HG03108 (cell line): Measurements from ENCODE around the gene VSTM2L.

Source experiments
- ATAC-seq: cut with Tn5 transposase; IDR thresholded peaks from one replicate; pipeline ENCODE4 v1.9.1; 2021; ENCODE audit warnings: moderate library complexity; ENCODE audit not compliant: unreplicated experiment

Gene VSTM2L

DNA sequence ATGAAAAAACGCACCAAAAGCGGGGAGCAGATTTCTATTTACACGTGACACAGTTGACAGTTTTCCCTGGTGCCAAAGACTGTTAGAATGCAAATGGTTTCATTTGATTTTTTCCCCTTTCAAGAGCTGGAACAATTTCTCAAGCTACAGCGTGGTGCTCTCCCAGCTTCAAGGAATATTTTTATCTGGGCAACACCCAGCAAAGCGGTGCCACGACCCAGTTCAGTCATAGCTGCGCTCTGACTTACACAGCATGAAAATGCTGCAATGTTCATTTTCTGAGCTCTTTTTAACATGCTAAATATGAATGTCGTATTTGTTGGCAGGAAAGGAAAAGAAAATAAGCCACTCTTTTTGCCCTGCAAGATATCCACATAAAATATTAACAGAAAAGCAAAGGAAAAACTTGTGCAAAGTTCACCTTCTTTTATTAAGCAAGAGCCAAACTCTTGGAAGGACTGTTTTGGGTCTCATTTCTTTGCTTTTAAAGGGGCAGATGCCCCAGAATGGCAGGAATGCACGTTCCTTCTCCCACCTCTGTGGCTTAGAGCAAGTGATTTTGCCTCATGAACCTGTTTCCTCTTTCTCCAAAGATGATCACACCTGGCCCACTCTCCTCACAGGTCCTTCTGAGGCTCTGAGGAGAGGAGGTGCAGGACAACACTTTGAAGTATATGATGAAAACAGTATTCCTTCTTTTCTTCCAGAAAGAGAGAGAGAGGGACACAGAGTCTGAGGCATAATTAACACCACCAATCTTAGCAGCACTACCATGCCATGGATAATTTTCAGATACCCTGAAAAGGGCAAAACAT, 83.3 kb downstream of the VSTM2L start:
- no peak for ATAC-seq

DNA sequence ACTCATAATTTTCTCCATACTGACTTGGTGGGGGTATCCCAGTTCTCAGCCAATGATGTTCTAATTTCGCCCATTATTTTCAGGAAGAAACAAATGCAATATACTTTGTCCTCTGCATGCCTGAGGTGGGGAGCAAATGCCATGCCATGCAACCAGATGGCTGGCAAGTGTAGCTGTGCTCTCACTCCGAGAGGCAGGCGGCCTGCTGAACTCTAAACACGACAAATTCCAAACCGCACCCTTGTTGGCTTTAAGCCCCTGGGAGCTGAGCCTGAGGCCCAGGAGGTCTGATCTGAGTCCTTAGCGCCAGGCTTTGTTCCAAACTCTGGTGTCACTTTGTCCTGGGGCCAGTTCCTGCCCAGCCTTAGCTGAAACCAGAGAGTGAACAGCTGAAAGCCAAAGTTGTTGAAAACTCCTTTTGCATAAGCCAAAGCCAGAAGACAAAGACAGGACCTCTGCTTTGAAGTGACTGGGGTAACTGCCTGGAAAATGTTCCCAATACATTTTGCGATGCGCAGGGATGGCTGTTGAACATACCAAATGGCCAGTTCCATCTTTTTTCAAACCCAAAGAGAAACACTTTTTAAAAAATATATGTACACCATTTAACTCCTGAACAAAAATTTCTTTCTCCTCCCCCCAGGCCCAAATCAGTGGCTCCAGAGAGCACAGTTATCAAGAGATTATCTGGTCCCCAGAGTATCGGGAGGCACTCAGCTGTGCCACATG, 84.1 kb downstream of the VSTM2L start:
- ATAC-seq: no peak

GRCh38 chr20:37987602-37988290, 84.8 kb downstream of the VSTM2L start:
- ATAC-seq: no peak

GRCh38 chr20:37988306-37988954, 85.5 kb downstream of the VSTM2L start:
- no peak for ATAC-seq

DNA sequence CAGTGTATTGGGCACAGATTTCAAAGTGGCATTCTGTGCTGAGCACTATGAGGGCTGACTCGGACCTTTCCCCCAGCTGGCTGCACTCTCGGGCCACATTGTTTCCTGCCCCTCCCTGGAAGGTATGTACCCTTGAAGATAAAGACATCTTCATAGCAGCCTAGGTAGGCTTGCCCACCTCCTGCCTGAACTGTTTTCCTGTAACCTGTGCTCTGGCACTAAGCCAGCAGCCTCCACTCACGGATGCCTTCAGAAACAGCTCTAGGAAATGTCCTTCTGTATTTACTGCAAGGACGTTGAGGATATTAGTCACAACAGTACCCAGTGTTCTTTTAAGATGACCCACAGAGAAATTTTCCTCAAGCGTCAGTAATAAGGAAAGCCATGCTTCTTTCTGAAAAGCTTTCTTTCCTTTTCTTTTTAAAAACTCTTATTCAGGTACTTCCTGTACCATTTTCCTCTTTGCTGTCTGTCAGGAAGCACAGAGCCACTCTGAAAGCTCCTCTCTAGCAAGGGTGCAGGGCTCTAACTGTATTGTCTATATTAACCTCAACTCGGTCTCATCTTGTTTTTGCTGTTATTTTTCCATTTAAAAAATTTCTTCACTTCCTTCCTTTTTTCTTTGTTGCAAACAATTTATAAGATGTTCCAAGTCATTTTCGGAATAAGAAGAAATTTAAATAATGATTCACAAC, 86.8 kb downstream of the VSTM2L start:
- ATAC-seq: no peak

DNA sequence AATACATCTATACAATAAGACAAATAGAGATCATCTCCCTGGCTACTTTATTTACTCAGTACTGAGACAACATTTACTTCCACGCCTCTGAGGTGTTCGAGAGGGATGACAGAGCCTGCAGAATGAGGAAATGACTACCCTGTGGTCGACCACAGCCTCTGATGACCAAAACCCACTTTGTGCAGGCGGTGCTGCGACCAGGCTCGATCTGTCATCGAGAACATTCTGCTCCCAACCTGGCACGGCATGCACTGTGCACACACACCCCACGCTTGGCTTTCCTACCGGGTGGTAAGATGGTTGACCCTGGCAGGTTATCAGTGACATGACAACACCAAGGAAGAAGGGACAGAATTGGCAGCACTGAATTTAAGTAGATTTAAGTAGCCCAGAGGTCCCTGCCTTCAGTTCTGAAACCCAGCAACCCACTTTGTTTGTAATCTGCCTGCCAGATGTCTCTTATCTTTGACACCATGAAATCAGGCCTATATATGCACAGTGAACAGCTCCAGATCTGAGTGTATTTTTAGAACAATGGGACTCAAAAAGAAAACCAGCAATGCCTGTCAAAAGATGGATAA, 87.7 kb downstream of the VSTM2L start:
- peak; percentile 89 for ATAC-seq

- ATAC-seq: no peak
Observed at GRCh38 chr20:37991157-37991866, 88.4 kb downstream of the VSTM2L start.

- no peak for ATAC-seq
Observed at GRCh38 chr20:37991908-37992307, 89.0 kb downstream of the VSTM2L start.

DNA sequence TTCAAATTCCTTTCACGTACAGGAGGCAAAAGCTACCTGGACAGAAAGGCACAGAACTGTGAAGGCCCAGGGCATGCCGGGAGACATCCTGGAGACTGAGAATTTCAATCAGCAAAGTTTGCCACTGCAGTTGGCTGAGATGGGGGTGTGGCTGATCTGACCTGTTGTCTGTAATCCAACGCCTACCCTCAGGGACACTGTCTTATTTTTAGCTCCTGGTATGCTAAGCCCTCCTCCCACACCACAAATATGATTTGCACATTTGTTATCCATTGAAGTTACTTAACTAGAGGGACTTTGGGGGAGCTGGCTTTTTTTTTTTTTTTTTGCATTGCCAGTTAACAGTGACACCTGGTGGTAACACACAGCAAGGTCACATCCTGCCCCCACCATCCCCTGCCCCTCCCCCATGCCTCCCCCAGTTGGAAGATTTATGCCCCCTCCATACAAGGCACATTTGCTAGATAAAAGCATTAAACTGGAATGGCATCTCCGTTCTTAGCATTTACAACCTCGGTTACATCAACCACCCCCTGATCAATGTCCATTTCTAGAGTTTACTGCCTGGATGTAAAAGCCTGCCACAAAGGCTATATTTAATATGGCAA, 90.0 kb downstream of the VSTM2L start:
- ATAC-seq: no peak

GRCh38 chr20:37994512-37994911, 91.6 kb downstream of the VSTM2L start:
- ATAC-seq: no peak
